CD4-positive, alpha-beta T cell treated with Interleukin-21 for 1 hour (primary cell): ENCODE measurements around the gene ADGRB3.
"Not testable (repeated sequence)": the region's sequence is repeated elsewhere in the genome, so short reads cannot be mapped to it uniquely, and the experiment has no call there.

Experiments
- DNase-seq: peaks from one replicate; pipeline ENCODE4 v3.0.0-alpha.2; 2020

The ADGRB3 gene

DNA sequence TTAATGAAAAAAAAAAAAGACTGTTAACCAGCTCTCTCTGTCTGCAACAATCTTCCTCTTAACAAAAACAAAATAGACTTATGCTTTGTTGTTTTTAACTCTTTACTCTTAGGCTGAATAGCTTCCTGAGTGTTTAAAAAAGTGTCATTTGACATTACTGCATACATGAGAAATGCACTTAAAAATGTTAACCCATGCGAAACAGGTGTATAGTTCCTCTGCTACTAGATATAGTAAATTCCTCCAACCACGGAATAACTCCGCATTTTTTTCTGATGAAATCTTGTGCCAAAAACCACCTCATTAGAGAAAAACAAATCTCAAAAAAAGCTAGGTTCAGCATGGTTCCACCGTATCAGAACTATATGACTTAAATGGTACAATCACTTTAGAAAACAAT, 426.0 kb downstream of the ADGRB3 start:
- no peak for DNase-seq

DNA sequence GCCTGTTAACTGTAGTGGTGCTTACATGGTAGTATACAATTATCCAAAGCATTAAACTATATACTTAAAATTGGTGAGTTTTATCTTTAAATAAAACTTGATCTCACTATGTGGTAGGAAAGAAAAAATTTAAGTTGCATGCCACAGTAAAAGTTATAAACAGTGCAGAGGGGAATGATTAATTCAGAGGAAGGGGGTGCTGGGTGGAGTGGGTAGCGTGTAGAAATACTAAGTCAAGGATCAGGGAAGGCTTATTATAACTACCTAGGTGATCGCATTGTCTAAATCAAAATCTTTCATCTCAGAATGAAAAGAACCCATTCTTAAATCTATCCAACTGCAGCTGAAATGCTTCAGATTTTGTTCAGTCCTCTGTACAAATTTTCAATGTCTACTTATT, 428.3 kb downstream of the ADGRB3 start:
- no peak for DNase-seq

DNA sequence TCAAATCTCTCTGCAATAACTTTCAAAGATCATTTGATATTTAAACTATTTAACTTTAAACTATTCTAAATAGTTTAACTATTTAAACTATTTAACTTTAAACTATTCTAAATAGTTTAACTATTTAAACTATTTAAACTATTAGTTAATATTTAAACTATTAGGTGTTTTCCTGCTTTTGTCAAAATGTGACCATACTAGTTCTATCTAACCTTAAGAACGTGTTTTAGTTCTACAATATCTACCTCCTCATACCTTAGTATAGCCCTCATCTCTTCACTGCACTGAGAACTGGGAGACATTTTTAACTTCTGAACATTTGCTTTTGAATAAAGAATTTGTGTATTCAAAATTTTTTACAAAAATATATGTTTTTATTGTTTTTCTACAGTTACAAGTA, 429.1 kb downstream of the ADGRB3 start:
- DNase-seq = no peak

DNA sequence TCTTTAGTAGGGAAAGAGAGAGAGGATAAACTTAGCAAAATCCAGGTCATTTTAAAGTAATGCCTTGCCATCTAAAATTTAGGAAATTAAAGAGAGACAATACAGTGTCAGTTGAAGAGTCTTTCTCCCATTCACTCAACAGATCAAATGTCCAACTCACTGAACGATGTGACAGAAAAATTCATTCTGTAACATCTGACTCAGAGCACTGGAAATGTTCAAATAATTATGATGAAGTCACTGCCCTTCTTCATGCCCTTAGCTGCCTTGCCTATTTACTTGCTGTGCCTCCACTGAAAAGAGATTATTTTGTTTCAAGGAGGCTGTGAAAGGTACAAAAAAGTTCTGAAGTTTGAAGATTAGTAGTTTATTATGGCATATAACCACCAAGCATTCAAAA, 434.8 kb downstream of the ADGRB3 start:
- DNase-seq = no peak

DNA sequence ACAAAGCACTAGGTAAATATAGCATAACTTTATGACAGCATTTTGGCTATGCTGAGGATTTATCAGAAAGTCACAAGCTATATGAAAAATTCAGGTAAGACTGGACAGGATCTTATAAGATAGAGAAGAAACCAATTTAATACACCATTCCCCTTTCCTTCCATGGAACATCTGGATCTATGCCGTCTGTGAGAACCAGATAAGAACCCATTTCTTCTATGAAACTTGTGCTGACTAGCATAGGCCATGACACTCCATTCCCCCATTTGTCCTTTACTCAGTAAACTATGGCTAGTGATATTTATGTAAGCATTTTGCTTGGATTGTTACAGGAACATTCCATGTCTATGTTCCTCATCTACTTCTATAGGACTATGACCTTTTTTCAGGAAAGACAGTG, 437.7 kb downstream of the ADGRB3 start:
- DNase-seq = no peak

DNA sequence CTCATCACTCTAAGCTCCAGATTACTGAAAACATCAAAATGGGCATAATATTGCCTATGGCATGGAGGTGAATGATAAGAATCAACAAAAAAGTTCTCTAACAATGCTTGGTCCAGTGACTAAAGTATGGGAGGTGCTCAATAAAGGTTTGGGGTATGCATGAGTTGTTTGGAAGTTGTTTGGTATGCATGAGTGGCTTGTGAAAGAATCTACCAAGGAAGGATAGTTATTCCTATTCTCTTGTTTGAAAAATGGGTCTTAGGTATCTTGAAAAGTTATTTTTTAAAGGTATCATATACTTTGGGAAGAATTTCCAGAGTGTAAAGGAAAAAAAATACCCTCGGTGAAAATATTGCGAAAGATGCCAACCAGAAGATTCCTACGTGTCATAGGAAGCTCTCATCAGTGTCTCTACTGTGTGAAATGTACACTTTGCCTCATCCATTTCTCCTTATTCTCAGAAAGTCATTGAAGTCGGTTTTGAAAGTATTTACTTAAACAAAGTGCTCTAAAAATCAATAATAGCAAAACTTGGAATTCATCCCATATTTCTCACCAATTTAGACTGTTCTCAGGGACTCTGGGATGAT, 449.8 kb downstream of the ADGRB3 start:
- no peak for DNase-seq

DNA sequence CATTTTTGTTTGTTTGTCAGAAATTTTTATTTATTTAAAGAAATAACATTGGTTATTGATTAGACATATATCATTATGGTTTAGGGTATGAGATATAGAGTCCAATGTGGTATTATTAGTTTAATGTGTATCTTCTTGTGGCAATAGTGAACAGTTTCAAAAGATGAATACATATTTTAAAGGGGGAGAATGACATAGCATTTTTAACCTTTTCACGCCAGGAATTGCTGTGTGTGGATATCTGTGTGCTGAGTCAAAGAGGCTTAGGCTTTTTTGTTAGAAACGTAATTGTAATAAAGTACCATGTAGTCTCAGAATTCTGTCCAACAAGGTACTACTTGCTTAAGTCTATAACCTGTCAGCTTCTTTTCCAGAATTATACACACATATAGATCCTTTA, 451.6 kb downstream of the ADGRB3 start:
- no peak for DNase-seq

DNA sequence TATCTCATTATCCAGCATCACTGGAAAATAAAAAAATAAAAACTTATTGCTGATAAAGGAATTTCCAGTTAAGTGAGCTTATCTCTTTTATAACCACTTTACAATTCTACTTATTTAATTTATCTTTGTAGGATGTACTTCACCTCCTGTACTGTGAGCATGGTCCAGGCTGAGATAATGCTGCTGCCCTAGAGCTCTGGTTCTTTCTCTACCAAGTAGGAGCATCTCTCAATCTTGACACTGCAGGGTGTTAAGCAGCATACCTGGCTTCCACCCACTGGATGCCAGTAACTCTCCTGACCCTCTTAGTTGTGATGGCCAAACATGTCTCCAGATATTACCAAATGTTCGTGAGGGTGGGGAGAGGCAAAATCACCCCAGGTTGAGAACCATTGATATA, 454.5 kb downstream of the ADGRB3 start:
- no peak for DNase-seq

DNA sequence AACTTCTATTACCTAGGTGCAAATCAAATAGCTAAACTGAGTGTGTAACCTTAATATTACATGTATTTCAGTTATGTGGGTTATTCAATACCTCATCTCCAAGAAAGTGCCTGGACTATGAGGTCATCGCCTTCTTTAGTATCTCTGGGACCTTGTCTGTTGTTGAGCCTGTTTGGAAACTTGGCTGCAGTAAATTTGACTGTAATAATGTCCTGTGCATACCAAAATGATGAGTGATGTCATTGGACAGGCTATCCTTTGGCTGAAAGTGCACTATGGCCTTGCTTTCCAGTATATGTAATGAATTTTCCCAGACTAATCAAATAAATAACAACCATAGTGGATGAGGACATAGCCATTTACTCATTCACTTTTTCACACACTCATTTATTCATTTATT, 455.1 kb downstream of the ADGRB3 start:
- no peak for DNase-seq

DNA sequence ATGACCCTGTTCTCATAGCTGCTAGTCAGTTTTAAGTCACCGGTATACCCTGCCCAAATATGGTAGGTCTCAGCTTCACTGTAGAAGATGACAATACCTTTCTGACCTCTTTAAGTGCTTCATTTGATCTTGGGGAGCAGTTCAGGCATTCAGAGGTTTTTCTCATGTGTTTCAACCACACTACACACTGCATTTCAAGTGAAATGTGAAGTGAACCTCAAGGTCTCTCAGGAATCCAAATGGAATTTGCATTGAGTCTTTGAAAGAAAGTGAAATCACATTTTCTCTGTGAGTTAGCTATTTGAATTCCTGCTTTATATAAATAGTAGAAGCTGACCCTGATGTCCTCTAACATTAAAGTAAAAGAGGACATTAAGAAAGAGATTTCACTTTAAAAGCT, 461.6 kb downstream of the ADGRB3 start:
- no peak for DNase-seq

DNA sequence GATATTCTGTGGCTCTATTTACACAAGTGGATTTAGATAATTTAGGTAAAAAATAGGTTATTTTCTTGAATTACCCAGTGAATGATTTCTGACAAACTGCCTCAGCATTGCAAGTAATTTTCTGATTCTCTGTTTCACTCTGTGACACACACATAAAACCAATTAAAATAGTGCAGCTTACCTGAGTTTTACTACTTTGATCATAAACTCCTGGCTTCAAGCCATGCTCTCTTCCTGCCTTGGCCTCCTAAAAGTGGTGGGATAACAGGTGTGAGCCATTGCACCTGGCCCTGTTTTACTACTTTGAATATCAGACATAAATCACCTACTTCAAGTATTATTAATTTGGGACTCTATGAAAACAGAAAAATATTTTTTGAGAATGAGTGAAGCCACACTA, 462.9 kb downstream of the ADGRB3 start:
- no peak for DNase-seq

DNA sequence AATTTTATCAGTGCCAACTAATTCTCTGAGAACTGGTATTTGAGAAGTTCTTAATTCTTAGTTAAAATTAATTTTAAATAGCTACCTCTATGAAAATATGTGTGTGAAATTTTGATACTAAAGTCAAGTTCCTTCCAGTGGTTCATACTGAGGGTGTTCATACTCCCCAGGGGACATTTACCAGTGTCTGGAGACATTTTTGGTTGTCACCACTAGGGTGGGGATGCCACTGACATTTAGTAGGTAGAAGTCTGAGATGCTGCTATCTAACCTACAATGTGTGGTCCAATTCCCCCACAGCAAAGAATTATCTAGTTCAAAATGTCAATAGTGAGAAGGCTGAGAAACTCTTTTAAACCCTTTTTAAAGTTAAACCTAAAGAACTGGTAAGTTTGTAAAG, 463.8 kb downstream of the ADGRB3 start:
- no peak for DNase-seq

DNA sequence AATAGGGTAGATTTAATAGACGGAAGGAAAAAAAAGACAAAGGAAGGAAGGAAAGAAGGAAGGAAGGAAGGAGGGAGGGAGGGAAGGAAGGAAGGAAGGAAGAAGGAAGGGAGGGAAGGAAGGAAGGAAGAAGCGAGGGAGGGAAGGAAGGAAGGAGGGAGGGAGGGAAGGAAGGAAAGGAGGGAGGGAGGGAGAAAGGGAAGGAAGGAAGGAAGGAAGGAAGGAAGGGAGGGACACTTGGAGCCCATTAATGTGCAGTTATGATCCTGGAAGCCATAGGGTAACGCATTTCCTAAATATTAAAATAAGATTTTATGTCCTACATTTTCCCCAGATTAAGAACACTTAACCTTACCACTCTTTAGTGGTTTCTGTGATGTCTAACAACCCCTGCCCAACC, 465.7 kb downstream of the ADGRB3 start:
- DNase-seq = no peak

DNA sequence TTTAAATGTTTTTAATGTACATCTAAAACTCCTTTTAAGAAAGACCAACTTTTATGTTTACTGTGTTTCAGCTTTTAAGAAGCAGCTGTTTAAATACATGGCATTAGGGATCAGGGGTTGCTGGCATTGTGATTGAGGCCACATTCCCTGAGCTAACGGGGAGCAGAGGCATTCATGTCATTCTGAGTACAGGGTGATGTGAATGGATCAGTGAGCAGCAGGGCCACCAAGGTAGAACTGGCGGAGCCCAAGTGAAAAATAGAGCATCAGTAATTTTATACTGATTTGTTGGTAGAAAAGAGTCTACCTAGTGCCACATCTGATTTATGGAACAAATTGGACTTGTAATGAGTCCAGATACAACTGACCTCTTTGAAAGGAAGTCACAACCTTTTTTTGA, 467.3 kb downstream of the ADGRB3 start:
- DNase-seq = no peak

DNA sequence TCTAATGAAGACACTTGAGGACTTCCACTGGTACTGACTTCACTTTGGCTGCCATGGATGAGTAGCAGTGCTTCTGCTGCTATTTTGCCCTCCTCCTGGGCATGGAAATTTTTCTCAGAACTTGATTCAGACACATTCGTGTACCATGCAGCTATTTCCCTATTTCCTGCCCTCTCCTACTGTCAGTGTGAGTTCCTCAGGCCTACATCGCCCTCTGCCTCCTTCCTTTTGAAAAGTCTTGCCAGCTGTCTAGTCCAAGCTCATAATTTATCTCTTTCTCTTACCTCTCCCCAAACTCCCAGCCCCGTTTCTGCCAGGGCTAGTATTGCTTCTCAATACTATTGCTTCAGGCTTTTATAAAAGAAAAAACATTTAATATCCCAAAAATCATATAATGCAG, 470.2 kb downstream of the ADGRB3 start:
- DNase-seq = no peak

DNA sequence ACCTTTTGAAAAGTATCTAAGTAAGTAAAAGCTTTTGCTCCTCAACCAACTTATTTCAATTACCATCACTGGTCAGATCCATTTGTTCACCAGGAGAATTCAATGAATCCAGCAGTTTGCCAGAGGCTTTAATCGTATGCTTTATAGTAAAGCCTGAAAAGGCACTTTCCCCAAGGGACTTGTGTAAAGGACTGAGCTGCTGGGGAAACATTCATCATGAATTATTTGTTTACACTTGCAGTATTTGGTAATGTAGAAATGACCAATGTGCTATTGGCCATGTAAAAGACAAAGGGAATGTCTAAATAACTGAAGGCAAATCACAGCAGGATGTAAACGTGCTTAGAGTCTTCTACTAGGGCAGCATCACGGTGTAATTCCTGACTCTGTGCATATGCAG, 471.4 kb downstream of the ADGRB3 start:
- DNase-seq = no peak

DNA sequence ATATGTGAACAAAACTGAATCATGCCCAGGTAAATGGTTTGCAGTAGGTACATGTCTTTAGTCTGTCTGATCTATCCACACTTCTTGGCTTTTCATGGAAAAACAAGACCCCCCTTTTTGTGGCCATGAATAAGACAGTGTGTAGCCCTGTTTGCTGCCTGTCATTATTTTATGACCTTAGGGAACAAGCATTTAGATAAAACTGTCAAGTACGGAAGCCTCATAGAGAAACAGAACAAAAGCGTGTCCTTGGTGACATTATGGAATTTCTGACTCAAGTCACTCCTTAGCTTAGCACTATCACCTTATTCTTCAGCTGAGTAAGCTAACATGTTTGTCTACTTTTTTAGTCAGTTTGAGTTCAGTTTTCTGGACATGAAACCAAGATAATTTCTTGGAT, 476.2 kb downstream of the ADGRB3 start:
- DNase-seq = no peak

DNA sequence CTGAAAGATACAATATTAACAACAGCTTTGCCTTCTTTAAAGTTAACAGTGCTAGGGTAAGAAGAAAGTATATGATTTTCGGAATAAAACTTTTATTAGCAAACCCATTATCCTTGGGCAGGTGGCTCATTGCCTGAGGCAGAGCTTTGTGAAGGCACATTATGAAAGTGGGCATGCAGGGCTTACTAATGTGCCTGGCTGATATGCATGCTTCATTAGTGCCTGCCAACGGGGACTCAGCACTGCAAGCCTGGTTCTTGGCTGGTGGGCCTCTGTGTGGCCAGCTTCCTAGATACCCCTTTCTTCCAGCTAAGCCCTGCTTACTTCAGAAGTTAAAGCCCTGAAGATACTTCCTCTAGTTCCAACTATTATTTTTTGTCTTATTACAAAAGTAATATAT, 481.6 kb downstream of the ADGRB3 start:
- DNase-seq = no peak

DNA sequence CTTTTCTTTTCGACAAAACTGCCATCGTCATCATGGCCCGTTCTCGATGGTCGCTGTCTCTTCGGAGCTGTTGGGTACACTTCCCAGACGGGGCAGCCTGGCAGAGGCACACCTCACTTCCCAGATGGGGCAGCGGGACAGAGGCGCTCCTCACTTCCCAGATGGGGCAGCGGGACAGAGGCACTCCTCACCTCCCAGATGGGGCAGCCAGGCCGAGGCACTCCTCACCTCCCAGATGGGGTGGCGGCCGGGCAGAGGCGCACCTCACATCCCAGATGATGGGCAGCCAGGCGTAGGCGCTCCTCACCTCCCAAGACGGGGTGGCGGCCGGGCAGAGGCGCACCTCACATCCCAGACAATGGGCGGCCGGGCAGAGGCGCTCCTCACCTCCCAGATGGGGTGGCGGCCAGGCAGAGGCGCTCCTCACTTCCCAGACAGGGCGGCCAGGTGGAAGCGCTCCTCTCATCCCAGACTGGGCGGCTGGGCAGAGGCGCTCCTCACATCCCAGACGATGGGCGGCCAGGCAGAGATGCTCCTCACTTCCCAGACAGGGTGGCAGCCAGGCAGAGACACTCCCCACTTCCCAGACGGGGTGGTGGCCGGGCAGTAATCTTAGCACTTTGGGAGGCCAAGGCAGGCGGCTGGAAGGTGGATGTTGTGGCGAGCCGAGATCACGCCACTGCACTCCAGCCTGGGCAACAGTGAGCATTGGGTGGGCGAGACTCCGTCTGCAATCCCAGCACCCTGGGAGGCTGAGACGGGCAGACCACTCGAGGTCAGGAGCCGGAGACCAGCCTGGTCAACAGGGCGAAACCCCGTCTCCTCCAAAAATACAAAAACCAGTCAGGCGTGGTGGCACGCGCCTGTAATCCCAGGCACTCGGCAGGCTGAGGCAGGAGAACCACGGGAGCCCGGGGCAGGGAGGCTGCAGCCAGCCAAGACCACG, 486.7 kb downstream of the ADGRB3 start:
- not testable (repeated sequence) for DNase-seq

DNA sequence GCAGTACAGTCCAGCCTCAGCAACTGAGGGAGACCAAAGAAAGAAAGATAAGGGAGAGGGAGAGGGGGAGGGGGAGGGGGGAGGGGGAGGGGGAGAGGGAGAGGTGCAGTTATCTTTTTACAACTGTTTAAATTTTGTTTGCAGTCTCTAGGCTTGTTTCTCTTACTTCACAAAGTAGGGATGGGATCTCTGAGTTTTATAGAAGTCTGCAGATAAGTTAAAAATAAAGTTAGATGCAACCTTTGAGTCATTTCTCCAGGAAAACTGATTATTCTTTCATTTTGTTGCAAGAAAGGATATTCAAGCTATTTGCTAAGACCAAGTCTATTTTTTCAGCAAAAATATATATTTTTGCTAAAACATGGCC, 487.3 kb downstream of the ADGRB3 start:
- DNase-seq = no peak

DNA sequence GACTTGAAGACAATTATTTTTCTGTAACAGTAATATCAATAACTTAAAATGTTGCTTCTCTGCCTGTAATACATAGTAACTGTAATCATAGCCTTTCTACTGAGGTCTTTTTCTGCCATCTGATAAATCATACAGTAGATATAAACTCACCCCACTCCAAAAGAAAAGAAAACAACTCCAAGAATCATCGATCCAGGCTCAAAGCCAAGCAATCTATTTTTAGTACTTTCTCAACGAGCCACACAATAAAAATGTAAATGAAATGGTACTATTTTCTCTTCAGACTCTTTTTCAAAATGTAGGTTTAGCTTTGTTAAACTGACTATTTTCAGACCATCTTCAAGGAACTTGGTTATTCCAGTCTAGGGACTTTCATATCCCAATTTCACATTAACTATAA, 493.3 kb downstream of the ADGRB3 start:
- DNase-seq = no peak

DNA sequence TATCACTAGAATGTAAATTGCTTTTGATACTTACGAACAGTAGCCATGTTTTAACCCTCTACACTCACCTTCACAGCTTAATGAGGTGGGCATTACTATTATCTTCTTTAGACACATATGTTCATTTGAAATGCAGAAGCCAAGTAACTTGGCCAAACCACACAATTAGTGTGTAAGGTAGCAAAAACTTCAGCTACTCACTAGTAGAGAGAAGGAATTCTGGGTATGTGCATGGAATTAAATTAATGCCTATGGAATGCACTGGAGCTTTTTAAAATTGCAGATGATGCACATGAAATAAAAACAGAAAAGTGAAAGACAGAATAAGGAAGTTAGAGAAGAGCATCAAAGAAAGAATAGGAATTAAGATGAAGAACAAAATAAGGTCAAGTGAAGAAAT, 494.0 kb downstream of the ADGRB3 start:
- DNase-seq = no peak

DNA sequence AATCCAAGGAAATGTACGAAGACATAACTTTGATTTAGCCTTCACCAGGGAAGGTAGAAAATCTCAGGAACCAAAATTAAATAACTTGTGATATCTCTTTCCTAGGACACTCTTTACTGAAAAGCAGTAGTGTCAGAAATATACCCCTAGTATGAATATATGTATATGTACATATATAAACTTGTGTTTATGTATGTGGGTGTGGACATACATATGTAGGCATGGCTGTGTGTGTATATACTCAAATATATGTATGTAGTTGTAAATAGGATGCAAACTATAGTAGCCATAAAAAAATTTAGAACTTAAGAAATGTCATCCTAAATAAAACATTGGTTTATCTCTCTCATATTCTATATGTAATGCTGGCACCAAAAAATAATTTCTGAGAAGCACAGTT, 500.8 kb downstream of the ADGRB3 start:
- DNase-seq = no peak

DNA sequence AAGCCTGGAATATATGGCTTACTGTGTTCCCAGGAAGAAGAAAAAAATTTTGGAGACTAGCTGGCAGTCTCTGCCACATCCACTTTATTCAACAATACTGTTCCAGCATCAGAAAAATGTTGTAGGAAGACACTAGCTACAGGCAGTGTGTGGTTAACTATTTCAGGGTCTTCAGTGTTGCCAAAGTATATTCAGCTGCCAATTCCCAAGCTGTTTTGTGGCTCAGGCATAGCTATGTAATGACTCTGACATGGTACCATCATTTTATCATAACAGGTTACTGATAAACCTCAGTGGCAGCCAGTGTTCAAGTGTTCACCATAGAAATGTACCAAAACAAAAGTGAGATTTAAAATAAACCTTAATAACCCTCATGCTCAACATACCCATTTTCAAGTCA, 503.1 kb downstream of the ADGRB3 start:
- DNase-seq = no peak
